SK-N-SH (cell line): ENCODE data around the gene MEP1A.

ENCODE experiments used
- CTCF ChIP-seq: fragments of 200-600 bp; sonication (generic); IDR thresholded peaks from 2 replicates; pipeline ENCODE4 v1.6.1; 2017; ENCODE audit warnings: antibody characterized with exemption, mild to moderate bottlenecking, moderate library complexity
- EP300 ChIP-seq, 2 experiments: IDR thresholded peaks; 2 replicates each; pipeline versions ENCODE4 v1.4.0 to v1.6.1; 2012; ENCODE audit warnings: borderline replicate concordance in 1 of 2, low read depth in 1 of 2, low read length in 1 of 2
- FOXM1 ChIP-seq: IDR thresholded peaks from 2 replicates; pipeline ENCODE4 v1.4.0; 2012; ENCODE audit warnings: low read depth, mild to moderate bottlenecking
- GATA2 ChIP-seq: sonication (generic); formaldehyde crosslinking; IDR thresholded peaks from 2 replicates; pipeline ENCODE4 v1.5.0; 2020; ENCODE audit warnings: mild to moderate bottlenecking, missing genetic modification reagents
- NFIC ChIP-seq: IDR thresholded peaks from 2 replicates; pipeline ENCODE4 v1.4.0; 2012; ENCODE audit warnings: borderline replicate concordance
- POLR2AphosphoS5 ChIP-seq: IDR thresholded peaks from 2 replicates; pipeline ENCODE4 v1.6.1; 2012; ENCODE audit warnings: low read depth, low read length
- RAD21 ChIP-seq: IDR thresholded peaks from 2 replicates; pipeline ENCODE4 v1.6.1; 2012; ENCODE audit warnings: mild to moderate bottlenecking, low read length
- REST ChIP-seq: IDR thresholded peaks from 2 replicates; pipeline ENCODE4 v1.6.1; 2012; ENCODE audit warnings: mild to moderate bottlenecking, low read depth, low read length, moderate library complexity
- SMC3 ChIP-seq: IDR thresholded peaks from 2 replicates; pipeline ENCODE4 v1.6.1; 2012; ENCODE audit warnings: low read depth, low read length, improper control_type of control experiment
- TAF1 ChIP-seq: IDR thresholded peaks from 2 replicates; pipeline ENCODE4 v1.6.1; 2012; ENCODE audit warnings: low read depth, mild to moderate bottlenecking, low read length, moderate library complexity, borderline replicate concordance
- TCF12 ChIP-seq: IDR thresholded peaks from 2 replicates; pipeline ENCODE4 v1.4.0; 2012
- USF1 ChIP-seq: IDR thresholded peaks from 2 replicates; pipeline ENCODE4 v1.4.0; 2012; ENCODE audit warnings: low read depth, borderline replicate concordance
- USF2 ChIP-seq: fragments of 150-350 bp; IDR thresholded peaks from 2 replicates; pipeline ENCODE4 v1.6.1; 2017; ENCODE audit warnings: antibody characterized with exemption, low read length, low read depth, borderline replicate concordance
- YY1 ChIP-seq: IDR thresholded peaks from 2 replicates; pipeline ENCODE4 v1.4.0; 2012; ENCODE audit warnings: low read depth, mild to moderate bottlenecking

- TF ChIP-seq CTCF = no peak
- no peak for TF ChIP-seq POLR2AphosphoS5
- TF ChIP-seq TAF1 = no peak
- no peak for TF ChIP-seq YY1
- TF ChIP-seq USF1 = no peak
- TF ChIP-seq RAD21 = no peak
- TF ChIP-seq REST = no peak
- no peak for TF ChIP-seq EP300 (IDR thresholded peaks at IDR 0.05; ENCODE audit: borderline replicate concordance in 1 of 2, low read depth in 1 of 2, low read length in 1 of 2)
- TF ChIP-seq SMC3 = no peak
- no peak for TF ChIP-seq NFIC
- TF ChIP-seq USF2 = no peak
- TF ChIP-seq TCF12 = no peak
- TF ChIP-seq GATA2 (CRISPR knock-in tag) = no peak
- no peak for TF ChIP-seq FOXM1
Observed at GRCh38 chr6:46760925-46761324, 32.3 kb upstream of the MEP1A start.
